Muscle layer of duodenum (tissue), 2 donors: ENCODE data around the gene PWWP2A.

Experiments used
- H3K27ac ChIP-seq: one replicate; pipeline ENCODE4 v1.7.0; 2013; ENCODE audit warnings: mild to moderate bottlenecking, low read length
- H3K27me3 ChIP-seq: one replicate; pipeline ENCODE4 v1.7.0; 2013; ENCODE audit warnings: low read depth, mild to moderate bottlenecking, control low read depth, low read length
- H3K36me3 ChIP-seq, 2 donors: one replicate each; pipeline ENCODE4 v1.7.0; 2013; ENCODE audit warnings: low read length in 2 of 2, control low read depth in 1 of 2, mild to moderate bottlenecking in 1 of 2; ENCODE audit not compliant: insufficient read depth in 2 of 2, control insufficient read depth in 1 of 2
- H3K4me1 ChIP-seq, 2 donors: one replicate each; pipeline ENCODE4 v1.7.0; 2013; ENCODE audit warnings: low read length in 2 of 2, mild to moderate bottlenecking in 2 of 2, control low read depth in 1 of 2, moderate library complexity in 1 of 2; ENCODE audit not compliant: insufficient read depth in 2 of 2, control insufficient read depth in 1 of 2
- H3K4me3 ChIP-seq, 2 donors: one replicate each; pipeline ENCODE4 v1.7.0; 2013; ENCODE audit warnings: low read length in 2 of 2, low read depth in 1 of 2, mild to moderate bottlenecking in 1 of 2
- H3K9me3 ChIP-seq, 2 donors: one replicate each; pipeline ENCODE4 v1.7.0; 2013; ENCODE audit warnings: low read length in 2 of 2, control low read depth in 1 of 2, mild to moderate bottlenecking in 1 of 2; ENCODE audit not compliant: control insufficient read depth in 1 of 2
- donor health status: healthy.

PWWP2A gene

DNA sequence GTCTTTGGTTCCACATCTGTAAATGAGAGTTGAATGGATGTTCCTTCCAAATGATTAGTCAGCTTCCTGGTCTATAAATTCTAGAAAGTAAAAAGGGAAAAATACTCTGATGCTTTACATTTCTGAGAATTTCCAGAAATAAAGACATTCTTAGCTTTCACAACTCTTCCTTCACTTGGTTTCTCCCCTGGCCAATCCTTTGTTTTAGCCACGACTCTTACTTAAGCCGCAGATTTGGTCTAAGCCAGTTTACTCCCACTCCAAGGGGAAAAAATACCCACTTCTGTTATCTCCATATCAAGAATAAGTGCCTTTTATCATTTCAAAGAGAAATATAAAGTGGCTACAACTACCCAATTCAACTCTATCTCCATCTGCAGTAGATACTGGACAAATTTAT lies 29.7 kb downstream of the PWWP2A start:
- Histone ChIP-seq H3K27me3 (no peaks in the 10 kb centered on the region), H3K27ac (no peak overlapping the region), H3K36me3 (peaks cover 17 to 19% of the 10 kb centered on the region in 2 donors), H3K4me1 (no peaks in the 10 kb centered on the region), H3K9me3 (no peaks in the 10 kb centered on the region), H3K4me3 (no peak overlapping the region)

DNA sequence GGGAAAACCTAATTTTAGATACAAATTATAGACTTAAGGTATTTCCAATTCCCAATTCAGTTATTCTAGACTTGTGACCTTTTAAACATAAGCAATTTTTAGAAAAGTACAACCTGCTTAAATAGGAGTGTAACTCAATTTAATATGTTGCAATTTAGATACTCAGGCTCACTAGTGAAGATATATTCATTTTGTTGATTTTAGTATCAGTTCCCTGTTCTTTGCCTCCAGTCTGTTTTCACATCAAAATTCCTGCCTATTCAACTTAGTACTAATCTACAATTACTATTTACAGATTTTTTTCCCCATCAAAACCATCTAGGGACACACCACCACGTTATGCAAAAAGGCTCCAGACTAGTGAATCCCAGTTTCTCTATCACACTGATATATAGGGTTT lies 30.4 kb downstream of the PWWP2A start:
- peaks cover 19% of the 10 kb centered on the region in 2 donors for H3K36me3 ChIP-seq
- H3K27me3 ChIP-seq = no peaks in the 10 kb centered on the region
- H3K27ac ChIP-seq = no peak overlapping the region
- H3K4me3 ChIP-seq = no peak overlapping the region
- H3K9me3 ChIP-seq = no peaks in the 10 kb centered on the region
- no peaks in the 10 kb centered on the region for H3K4me1 ChIP-seq

DNA sequence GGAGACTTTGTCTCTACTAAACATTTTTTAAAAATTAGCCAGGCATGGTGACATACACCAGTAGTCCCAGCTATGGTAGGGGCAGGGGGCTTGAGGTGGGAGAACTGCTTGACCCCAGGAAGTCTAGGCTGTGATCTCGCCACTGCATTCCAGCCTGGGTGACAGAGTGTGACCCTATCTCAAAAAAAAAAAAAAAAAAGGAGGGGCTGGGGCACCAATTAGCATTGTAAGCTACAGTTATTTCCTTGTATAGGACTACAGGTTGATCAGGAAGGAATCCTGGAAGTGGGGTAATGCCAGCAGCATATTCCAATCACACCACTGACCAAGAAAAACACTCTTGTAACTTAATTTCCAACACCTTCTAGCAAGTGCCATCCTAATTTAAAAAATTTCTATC lies 32.1 kb downstream of the PWWP2A start:
- Histone ChIP-seq H3K4me3 (no peak overlapping the region), H3K36me3 (peaks cover 3% of the 10 kb centered on the region in 2 donors), H3K27ac (no peak overlapping the region), H3K27me3 (no peaks in the 10 kb centered on the region), H3K9me3 (no peaks in the 10 kb centered on the region), H3K4me1 (no peaks in the 10 kb centered on the region)

DNA sequence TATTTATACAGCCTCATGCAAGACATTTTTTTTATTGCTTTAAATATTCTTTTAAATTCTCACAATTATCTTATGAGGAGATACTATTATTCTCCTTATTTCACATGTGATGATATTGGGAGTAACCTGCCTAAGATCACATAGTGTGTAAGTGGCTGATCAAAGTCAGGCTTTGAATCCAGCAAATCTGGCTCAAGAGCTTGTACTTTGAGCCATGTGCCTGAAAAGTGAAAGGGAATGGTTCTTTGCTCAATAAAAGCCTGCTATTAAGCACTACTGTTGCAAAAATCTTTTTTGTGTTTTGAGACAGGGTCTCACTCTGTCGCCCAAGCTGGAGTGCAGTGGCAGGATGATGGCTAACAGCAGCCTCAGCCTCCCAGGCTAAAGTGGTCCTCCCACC lies 35.1 kb downstream of the PWWP2A start:
- peaks cover 0 to 3% of the 10 kb centered on the region in 2 donors for H3K36me3 ChIP-seq
- no peak overlapping the region for H3K4me3 ChIP-seq
- H3K4me1 ChIP-seq = peaks cover 4 to 6% of the 10 kb centered on the region in 2 donors
- no peaks in the 10 kb centered on the region for H3K9me3 ChIP-seq
- H3K27ac ChIP-seq = no peak overlapping the region
- H3K27me3 ChIP-seq = no peaks in the 10 kb centered on the region

DNA sequence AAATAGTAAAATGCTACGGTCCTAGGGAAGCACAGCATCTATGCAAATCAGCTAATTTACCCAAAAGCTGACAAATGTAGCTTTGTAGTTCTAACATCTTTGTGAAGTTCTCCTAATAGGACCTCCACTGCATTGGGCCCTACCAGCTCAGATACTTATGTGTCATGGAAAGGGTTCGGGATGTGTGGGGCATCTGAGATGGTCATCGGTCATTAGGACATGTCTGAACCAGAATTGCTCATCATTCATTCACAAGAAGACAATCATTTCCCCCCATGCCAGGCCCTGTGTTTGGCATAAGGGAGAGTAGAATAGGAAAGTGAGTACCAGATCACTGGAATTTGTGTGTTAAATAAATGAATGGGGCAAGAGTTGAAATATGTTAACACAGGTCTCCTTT lies 35.7 kb downstream of the PWWP2A start:
- H3K27ac ChIP-seq = no peak overlapping the region
- peaks cover 0 to 3% of the 10 kb centered on the region in 2 donors for H3K36me3 ChIP-seq
- no peaks in the 10 kb centered on the region for H3K9me3 ChIP-seq
- no peak overlapping the region for H3K4me3 ChIP-seq
- H3K4me1 ChIP-seq = peaks cover 4 to 6% of the 10 kb centered on the region in 2 donors
- no peaks in the 10 kb centered on the region for H3K27me3 ChIP-seq

DNA sequence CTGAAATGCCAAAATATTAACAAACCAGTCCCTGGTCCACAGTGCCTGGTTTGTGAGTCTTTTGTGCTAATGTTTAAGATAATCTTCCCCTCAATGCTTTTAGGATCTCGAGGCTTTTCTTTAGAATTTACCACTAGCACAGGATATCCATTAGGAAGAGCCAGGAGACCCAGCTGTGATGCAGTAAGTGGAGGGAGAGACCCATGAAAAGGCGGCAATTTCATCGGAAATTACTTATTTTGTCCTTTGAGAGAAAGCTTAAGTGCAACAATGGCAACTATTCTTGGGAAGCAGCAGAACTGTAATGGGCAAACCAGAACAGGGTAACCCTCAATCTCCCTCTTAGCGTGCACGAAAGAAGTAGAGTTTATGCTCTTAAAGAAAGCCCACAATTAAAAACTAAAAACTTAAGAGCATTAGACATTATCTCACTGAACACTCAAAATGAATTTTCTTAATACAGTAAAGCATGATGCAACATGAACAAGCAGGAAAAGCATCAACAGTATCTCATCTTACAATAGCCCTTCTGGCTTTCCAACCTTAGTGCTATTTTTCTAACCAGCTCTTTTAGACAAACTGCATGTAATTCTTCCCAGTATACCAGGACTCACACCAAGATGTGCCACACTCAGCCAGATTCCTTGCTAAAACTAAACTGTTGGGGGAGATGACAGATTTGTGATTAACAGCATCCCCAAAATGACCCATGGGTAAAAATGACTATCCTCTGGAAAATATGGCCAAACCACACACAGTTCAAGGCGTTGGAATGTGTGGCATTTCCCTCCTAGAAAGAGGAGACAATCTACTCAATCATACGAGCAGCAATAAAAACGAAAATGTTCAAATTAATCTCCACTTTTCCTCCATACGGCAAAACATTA lies 36.4 kb downstream of the PWWP2A start:
- no peak overlapping the region for H3K27ac ChIP-seq
- H3K4me3 ChIP-seq = no peak overlapping the region
- H3K9me3 ChIP-seq = no peaks in the 10 kb centered on the region
- H3K36me3 ChIP-seq = peaks cover 0 to 3% of the 10 kb centered on the region in 2 donors
- H3K27me3 ChIP-seq = no peaks in the 10 kb centered on the region
- H3K4me1 ChIP-seq = peaks cover 4 to 6% of the 10 kb centered on the region in 2 donors

DNA sequence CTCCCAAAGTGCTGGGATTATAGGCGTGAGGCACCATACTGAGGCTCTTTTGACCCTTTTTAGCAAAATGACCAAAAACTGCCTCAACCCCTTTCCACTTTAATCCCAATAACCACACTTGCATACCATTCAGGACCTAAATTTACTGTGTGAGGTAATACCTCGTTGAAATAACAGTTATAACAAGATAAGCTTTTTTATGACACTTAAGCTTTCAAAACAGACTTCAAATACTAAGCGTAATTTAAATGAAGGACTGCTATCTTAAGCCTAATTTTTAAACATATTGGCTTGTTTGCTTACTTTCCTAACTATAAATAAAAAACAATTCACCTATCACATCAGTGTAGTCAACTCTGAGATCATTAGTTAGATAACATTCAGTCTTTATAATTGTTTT lies 37.8 kb downstream of the PWWP2A start:
- no peak overlapping the region for H3K27ac ChIP-seq
- peaks cover 4 to 6% of the 10 kb centered on the region in 2 donors for H3K4me1 ChIP-seq
- H3K4me3 ChIP-seq = no peak overlapping the region
- peaks cover 0 to 3% of the 10 kb centered on the region in 2 donors for H3K36me3 ChIP-seq
- no peaks in the 10 kb centered on the region for H3K27me3 ChIP-seq
- no peaks in the 10 kb centered on the region for H3K9me3 ChIP-seq

DNA sequence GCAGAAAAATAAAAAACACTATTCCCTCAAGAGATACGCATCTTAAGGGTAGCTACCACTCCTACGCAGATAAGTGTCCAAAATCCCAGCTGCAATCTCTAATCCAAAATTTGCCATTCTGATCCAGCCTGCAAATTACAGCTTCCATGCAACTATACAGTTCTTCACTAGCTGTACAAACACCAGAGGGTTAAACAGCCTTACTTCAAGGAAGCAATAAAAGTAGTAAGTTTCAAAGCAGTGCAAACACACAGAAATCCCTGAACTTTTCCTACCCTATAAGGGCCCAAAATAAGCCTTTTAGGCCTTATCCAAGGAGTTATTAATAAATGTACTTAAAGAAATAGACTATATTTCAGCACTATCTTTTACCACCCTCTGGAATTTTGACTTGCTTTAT lies 39.5 kb downstream of the PWWP2A start:
- Histone ChIP-seq H3K9me3 (no peaks in the 10 kb centered on the region), H3K4me1 (peaks cover 4 to 6% of the 10 kb centered on the region in 2 donors), H3K27me3 (no peaks in the 10 kb centered on the region), H3K27ac (no peak overlapping the region), H3K4me3 (no peak overlapping the region), H3K36me3 (peaks cover 0 to 3% of the 10 kb centered on the region in 2 donors)

DNA sequence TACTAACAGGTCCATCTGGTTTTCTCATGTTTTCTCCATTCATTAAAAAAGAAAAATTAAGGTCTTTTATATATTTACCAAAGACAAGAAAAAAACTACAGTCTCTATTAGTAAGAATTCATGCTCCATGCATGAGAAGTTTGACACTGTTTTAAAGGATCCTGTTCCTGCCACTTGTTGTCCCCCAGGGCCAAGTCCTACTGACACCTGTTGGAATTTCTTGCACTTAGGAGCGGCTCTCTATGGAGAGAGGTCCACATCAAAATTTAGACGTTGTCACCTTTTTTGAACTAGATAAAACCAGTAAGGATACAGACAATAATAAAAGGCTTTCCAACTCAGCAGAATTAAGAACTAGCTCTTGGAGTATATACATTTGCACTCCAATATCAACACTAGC lies 42.3 kb downstream of the PWWP2A start:
- peaks cover 4 to 6% of the 10 kb centered on the region in 2 donors for H3K4me1 ChIP-seq

DNA sequence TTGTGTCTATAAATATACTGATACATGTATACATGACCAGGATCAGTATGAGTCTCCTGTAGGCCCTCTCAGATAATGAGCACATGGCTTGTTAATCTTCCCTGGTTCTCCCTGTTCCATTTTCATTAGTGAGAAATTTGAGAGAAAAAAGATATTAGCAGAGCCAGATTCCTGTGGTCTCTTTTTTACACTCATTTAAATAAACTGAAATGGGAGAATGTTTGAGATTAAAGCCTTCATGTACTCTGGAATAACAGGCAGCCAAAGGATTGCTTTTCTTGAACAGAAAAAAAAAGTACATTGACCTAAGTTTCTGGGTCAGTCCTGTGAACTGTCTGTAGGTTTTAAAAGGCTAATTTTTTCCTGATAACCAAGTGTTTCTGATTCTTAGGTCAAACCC lies 44.2 kb downstream of the PWWP2A start:
- H3K9me3 ChIP-seq = no peaks in the 10 kb centered on the region
- no peak overlapping the region for H3K4me3 ChIP-seq
- H3K36me3 ChIP-seq = no peaks in the 10 kb centered on the region
- no peaks in the 10 kb centered on the region for H3K27me3 ChIP-seq
- peaks cover 4 to 6% of the 10 kb centered on the region in 2 donors for H3K4me1 ChIP-seq
- no peak overlapping the region for H3K27ac ChIP-seq

More for the DNA sequence above, 42.3 kb downstream of the PWWP2A start:
- H3K9me3 ChIP-seq = no peaks in the 10 kb centered on the region
- no peaks in the 10 kb centered on the region for H3K27me3 ChIP-seq
- no peak overlapping the region for H3K4me3 ChIP-seq
- H3K27ac ChIP-seq = no peak overlapping the region
- no peaks in the 10 kb centered on the region for H3K36me3 ChIP-seq

DNA sequence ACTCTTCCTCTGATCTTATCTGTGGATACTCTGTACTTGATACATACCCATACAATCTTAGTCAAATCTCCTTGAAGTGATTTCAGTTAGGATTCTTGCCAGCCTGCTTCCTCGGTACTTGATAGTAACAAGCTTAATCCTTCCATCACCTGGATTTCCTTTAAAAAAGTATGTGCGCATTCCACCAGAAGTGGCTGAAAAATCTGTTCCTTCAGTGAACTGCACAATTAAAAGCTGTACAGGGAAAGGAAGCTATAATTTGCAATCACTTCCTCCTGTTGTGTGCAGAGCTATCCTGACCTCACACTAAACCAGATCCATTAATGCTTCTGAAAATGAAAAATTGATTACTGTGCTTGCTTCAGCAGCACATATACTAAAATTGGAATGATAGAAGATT lies 47.3 kb downstream of the PWWP2A start:
- no peaks in the 10 kb centered on the region for H3K9me3 ChIP-seq
- H3K36me3 ChIP-seq = peaks cover 0 to 6% of the 10 kb centered on the region in 2 donors
- H3K27me3 ChIP-seq = no peaks in the 10 kb centered on the region
- H3K4me1 ChIP-seq = no peaks in the 10 kb centered on the region
- peak overlapping the region in 1 of 2 donors; percentile 4 for H3K4me3 ChIP-seq
- no peak overlapping the region for H3K27ac ChIP-seq

DNA sequence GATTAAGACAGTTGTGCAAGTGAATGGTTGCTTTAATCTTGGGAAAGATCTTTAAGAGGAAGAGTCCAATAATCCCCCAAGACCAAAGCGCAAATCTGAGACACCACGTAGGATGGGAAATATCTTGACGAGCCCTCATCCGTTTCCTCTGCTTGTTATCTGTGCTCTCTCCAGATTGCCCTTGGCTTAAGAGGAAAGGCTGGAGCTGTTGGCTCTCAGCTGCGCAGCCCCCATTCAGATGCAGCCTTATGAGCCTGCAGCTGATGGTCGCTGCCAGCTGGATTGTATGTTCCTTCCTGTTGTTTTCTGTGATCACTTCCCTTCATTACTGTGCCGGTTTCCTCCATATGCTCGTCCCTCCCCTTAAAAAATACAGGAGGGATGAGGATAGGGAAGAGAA lies 47.7 kb downstream of the PWWP2A start:
- Histone ChIP-seq H3K27ac (no peak overlapping the region), H3K36me3 (peaks cover 0 to 6% of the 10 kb centered on the region in 2 donors), H3K9me3 (no peaks in the 10 kb centered on the region), H3K27me3 (no peaks in the 10 kb centered on the region), H3K4me1 (no peaks in the 10 kb centered on the region), H3K4me3 (peak overlapping the region in 1 of 2 donors; percentile 4)
